ENCODE data around the gene PABPN1L.

Gene PABPN1L

GRCh38 chr16:88883117-88883895 is 16.8 kb upstream of the PABPN1L start:
- DNase-seq: no peak

GRCh38 chr16:88882358-88883030 is 16.0 kb upstream of the PABPN1L start:
- no peak for DNase-seq

- no peak for DNase-seq
These were observed 15.4 kb upstream of the PABPN1L start for GRCh38 chr16:88881675-88882357.

GRCh38 chr16:88881007-88881615 is 14.7 kb upstream of the PABPN1L start:
- no peak for DNase-seq

- no peak for DNase-seq
These were observed 14.0 kb upstream of the PABPN1L start for GRCh38 chr16:88880226-88881006.

- DNase-seq: no peak
These were observed 13.3 kb upstream of the PABPN1L start for GRCh38 chr16:88879788-88880055.

GRCh38 chr16:88878967-88879787 is 12.7 kb upstream of the PABPN1L start:
- DNase-seq: no peak

GRCh38 chr16:88878356-88878755 is 11.9 kb upstream of the PABPN1L start:
- DNase-seq: no peak

- DNase-seq: no peak
These were observed 11.3 kb upstream of the PABPN1L start for GRCh38 chr16:88877564-88878289.

GRCh38 chr16:88876942-88877526 is 10.6 kb upstream of the PABPN1L start:
- no peak for DNase-seq

GRCh38 chr16:88875703-88876234 is 9.3 kb upstream of the PABPN1L start:
- DNase-seq: no peak

- DNase-seq: no peak
These were observed 8.6 kb upstream of the PABPN1L start for GRCh38 chr16:88874938-88875599.

- DNase-seq: no peak
These were observed 6.3 kb upstream of the PABPN1L start for GRCh38 chr16:88872650-88873331.

- no peak for DNase-seq
These were observed 5.4 kb upstream of the PABPN1L start for GRCh38 chr16:88871730-88872416.

- no peak for DNase-seq
These were observed 4.9 kb upstream of the PABPN1L start for GRCh38 chr16:88871349-88871702.

GRCh38 chr16:88870608-88871348 is 4.3 kb upstream of the PABPN1L start:
- no peak for DNase-seq

- DNase-seq: no peak
These were observed 3.2 kb upstream of the PABPN1L start for GRCh38 chr16:88869673-88869980.

GRCh38 chr16:88868974-88869672 is 2.7 kb upstream of the PABPN1L start:
- no peak for DNase-seq
